Adipocyte (in vitro differentiated cells): Measurements from ENCODE around the gene STK32C.

Experiments
- DNase-seq: peaks from one replicate; pipeline ENCODE4 v3.0.0-alpha.2; 2015; ENCODE audit warnings: low read depth
- H3K27me3 ChIP-seq: replicated peaks from 2 replicates; pipeline ENCODE4 v1.7.0; 2013; ENCODE audit warnings: mild to moderate bottlenecking, low read length, moderate library complexity; ENCODE audit not compliant: control insufficient read depth, insufficient read depth
- H3K36me3 ChIP-seq: 2 replicates; pipeline ENCODE4 v1.7.0; 2013; ENCODE audit warnings: low read length, mild to moderate bottlenecking, moderate library complexity; ENCODE audit not compliant: control insufficient read depth, insufficient read depth, severe bottlenecking
- H3K4me1 ChIP-seq: 2 replicates; pipeline ENCODE4 v1.7.0; 2013; ENCODE audit warnings: mild to moderate bottlenecking, low read length, moderate library complexity; ENCODE audit not compliant: control insufficient read depth, insufficient read depth
- H3K4me3 ChIP-seq: 2 replicates; pipeline ENCODE4 v1.7.0; 2013; ENCODE audit warnings: mild to moderate bottlenecking, low read length, moderate library complexity
- H3K9ac ChIP-seq: 2 replicates; pipeline ENCODE4 v1.7.0; 2013; ENCODE audit warnings: mild to moderate bottlenecking, low read length, moderate library complexity
- H3K9me3 ChIP-seq: 2 replicates; pipeline ENCODE4 v1.7.0; 2013; ENCODE audit warnings: mild to moderate bottlenecking, low read length, moderate library complexity; ENCODE audit not compliant: control insufficient read depth

STK32C gene

GRCh38 chr10:132173185-132173584, 134.6 kb downstream of the STK32C start:
- Histone ChIP-seq H3K4me3 (no peak overlapping the region), H3K9ac (no peak overlapping the region), H3K9me3 (peaks cover 5% of the 10 kb centered on the region), H3K36me3 (no peaks in the 10 kb centered on the region), H3K27me3 (peaks cover 46% of the 10 kb centered on the region), H3K4me1 (no peaks in the 10 kb centered on the region)
- no peak for DNase-seq

DNA sequence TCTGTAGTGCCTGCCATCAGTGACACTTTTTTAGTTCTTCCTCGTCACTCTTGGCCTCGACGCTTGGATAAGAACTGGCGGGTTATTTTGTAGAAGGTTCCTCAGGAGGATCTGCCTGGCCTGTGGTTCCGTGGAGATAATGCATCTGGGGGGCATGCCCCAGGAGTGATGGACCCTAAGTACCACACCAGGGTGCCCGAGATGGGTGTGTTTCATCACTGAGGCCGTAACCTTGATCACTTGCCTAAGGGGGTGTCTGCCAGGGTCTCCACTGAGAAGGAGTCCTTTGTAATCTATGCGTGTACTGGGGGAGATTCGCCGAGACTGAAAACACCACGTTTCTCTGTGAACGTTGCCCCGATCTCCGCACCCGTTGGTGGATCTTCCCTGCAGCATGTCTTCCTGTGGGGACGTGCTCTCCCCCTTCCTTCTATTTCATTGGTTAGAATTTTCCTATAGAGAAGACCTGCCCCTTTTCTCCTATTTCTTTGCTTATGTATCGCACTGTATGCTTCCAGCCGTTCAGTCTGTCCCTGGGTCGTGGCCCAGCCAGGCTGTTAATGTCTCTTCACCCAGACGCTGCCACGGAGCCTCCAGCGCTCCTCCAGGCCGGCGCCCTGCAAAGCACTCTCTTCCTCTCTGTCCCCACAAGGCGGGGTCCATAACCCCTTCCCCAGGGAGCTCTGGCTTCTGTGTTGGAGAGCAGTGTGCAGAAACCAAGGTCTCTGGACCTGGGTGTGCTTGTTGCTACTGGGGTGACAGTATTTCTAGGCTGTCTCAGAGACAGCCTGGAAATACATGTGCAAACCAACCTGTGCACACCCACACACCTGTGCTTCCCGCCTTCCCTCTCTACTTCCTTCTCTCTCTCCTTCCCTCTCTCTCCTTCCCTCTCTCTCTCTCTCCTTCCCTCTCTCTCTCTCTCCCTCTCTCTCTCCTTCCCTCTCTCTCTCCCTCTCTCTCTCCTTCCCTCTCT, 135.4 kb downstream of the STK32C start:
- Histone ChIP-seq H3K4me1 (no peaks in the 10 kb centered on the region), H3K27me3 (peaks cover 38% of the 10 kb centered on the region), H3K4me3 (no peak overlapping the region), H3K36me3 (no peaks in the 10 kb centered on the region), H3K9me3 (peaks cover 5% of the 10 kb centered on the region), H3K9ac (no peak overlapping the region)
- no peak for DNase-seq

DNA sequence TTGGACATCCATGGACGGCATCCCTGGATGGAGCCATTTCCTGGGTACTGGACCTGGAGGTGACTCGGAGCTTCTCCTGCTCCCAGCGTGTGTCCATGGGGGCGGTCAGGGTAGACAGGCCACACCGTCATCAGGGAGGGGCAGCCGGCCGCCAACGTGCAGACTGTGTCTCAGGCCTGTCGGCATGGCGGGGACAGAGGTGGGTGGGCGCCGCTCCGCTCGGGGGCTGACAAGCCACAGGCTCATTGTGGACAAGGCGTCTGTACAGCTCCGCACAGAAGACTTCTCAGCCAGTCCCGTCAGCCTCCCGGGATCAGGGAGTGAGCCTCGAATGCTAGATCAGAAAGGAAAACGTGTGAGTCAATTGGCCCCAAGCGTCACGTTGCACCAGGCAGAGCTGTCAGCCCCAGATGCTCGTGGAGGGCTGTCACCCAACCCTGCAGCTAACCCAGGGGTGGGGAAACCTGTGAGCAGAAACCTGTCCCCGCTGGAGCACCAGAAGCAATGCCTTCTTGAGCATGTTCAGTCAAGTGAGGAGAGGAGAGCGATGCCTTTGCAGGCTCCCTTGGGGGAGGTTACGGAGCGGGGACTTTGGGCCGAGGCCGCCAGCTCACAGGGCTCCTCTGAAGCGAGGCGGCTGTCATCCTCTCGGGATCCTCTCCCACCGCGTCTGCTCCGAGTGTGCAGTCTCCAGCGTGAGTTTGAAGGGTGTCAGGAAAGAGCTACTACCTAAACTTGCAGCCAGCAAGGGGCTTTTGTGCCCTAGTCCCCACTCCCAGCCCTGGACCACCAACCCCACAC, 137.0 kb downstream of the STK32C start:
- peaks cover 5% of the 10 kb centered on the region for H3K9me3 ChIP-seq
- H3K9ac ChIP-seq: no peak overlapping the region

DNA sequence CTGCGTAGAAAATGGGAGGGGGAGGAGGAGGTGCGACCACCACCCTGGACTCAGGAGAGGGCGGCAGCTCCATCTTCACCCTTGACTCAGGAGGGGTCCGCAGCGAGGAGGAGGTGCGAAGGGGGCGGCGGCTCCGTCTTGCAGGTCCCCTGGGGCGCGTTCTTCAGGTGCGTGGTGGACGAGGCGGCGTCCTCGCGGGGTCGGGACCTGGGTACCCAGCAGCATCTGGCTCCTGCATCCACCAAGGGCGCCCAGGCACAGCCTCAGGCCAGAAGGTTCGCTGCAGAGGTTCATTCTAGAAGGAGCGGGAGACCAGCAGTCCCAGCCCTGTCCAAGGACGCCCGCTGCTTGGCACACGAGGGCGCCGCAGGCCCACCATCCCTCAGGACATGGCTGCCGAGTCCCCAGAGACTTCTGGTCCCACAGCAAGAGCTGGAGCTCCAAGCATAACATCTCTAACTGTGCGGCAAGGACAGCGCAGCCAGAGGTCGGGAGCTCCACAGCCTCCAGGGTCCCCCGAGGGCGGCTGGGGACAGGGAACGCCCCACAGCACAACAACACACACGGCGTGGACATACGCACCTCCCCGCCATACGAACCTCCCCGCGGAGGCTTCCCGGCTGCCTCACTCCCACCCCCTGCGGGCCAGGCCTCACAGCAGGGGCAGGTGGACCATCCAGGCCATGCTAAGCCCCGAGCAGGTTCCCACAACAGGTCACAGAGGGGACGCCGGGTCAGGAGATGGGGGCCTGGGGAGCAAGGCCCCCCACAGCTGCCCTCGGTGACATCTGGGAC, 137.8 kb downstream of the STK32C start:
- H3K4me1 ChIP-seq: no peaks in the 10 kb centered on the region
- H3K4me3 ChIP-seq: no peak overlapping the region
- no peak overlapping the region for H3K9ac ChIP-seq
- no peak for DNase-seq
- peaks cover 34% of the 10 kb centered on the region for H3K27me3 ChIP-seq
- H3K9me3 ChIP-seq: peaks cover 2% of the 10 kb centered on the region
- no peaks in the 10 kb centered on the region for H3K36me3 ChIP-seq

More for the DNA sequence above, 137.0 kb downstream of the STK32C start:
- Histone ChIP-seq H3K36me3 (no peaks in the 10 kb centered on the region), H3K4me3 (no peak overlapping the region), H3K4me1 (no peaks in the 10 kb centered on the region), H3K27me3 (peaks cover 35% of the 10 kb centered on the region)
- no peak for DNase-seq

GRCh38 chr10:132169031-132169765, 138.6 kb downstream of the STK32C start:
- Histone ChIP-seq H3K9me3 (no peaks in the 10 kb centered on the region), H3K36me3 (no peaks in the 10 kb centered on the region), H3K4me1 (no peaks in the 10 kb centered on the region), H3K4me3 (no peak overlapping the region), H3K27me3 (peaks cover 37% of the 10 kb centered on the region), H3K9ac (no peak overlapping the region)
- DNase-seq: no peak

DNA sequence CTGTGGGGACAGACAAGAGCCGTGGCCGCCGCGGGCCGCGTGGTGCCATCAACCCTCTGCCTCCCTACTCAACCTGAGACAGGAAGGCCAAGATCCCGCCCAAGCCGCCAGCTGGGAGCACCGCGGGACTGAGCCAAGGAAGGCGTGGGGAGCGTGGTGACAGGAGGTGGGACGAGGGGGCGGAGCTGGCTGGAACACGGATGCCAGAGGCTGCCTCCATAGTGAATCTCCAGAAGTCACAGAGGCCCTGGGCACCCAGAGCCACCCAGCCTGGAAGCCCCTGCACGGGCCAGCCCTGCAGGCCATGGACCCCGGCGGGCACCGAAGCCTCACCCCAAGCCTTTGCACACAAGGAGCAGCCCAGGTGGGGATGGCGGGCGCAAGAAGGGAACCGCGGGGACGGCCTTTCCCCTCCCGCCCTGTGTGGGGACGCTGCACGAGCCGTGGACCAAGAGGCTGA, 139.1 kb downstream of the STK32C start:
- no peaks in the 10 kb centered on the region for H3K36me3 ChIP-seq
- H3K9me3 ChIP-seq: no peaks in the 10 kb centered on the region
- H3K4me1 ChIP-seq: no peaks in the 10 kb centered on the region
- no peak overlapping the region for H3K4me3 ChIP-seq
- no peak for DNase-seq
- no peak overlapping the region for H3K9ac ChIP-seq
- H3K27me3 ChIP-seq: peaks cover 37% of the 10 kb centered on the region

DNA sequence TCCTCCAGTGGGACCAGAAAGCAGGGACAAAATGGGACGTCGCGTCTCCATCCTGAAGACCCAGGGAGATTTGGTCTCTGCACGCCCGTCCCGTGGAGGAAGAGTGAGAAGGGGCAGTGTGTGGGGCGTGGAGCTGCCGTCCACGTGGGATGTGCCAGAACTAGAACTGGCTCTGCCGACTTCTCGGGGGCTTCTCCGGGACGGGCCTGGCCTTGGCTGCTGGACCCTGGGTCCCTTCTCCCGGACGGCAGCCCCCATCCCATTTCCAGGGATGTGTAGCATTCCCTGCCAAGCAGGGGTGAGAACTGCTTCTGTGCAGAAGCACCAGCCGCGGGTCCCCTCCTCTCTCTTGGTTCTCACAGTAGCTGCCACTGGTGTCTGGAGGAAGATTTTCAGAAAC, 139.8 kb downstream of the STK32C start:
- H3K9me3 ChIP-seq: no peaks in the 10 kb centered on the region
- H3K36me3 ChIP-seq: no peaks in the 10 kb centered on the region
- no peak overlapping the region for H3K4me3 ChIP-seq
- DNase-seq: no peak
- H3K27me3 ChIP-seq: peaks cover 38% of the 10 kb centered on the region
- H3K4me1 ChIP-seq: no peaks in the 10 kb centered on the region
- H3K9ac ChIP-seq: no peak overlapping the region

GRCh38 chr10:132167041-132167674, 140.6 kb downstream of the STK32C start:
- H3K36me3 ChIP-seq: no peaks in the 10 kb centered on the region
- no peaks in the 10 kb centered on the region for H3K9me3 ChIP-seq
- H3K4me1 ChIP-seq: no peaks in the 10 kb centered on the region
- H3K27me3 ChIP-seq: peaks cover 37% of the 10 kb centered on the region
- H3K4me3 ChIP-seq: no peak overlapping the region
- H3K9ac ChIP-seq: no peak overlapping the region
- no peak for DNase-seq

GRCh38 chr10:132166216-132166950, 141.4 kb downstream of the STK32C start:
- Histone ChIP-seq H3K9ac (no peak overlapping the region), H3K27me3 (peaks cover 36% of the 10 kb centered on the region), H3K4me1 (no peaks in the 10 kb centered on the region), H3K9me3 (no peaks in the 10 kb centered on the region), H3K36me3 (no peaks in the 10 kb centered on the region), H3K4me3 (no peak overlapping the region)
- DNase-seq: no peak
